ENCODE results near the gene SLC52A3.

Gene SLC52A3

GRCh38 chr20:710780-711450 is 57.4 kb downstream of the SLC52A3 start:
- Histone ChIP-seq H3K27me3 (replicated peaks; ENCODE audit: control insufficient read depth, insufficient read depth, low read length) (peaks cover 53% of the 10 kb centered on the region), H3K4me1 (ENCODE audit: control insufficient read depth, insufficient read depth, low read length) (no peaks in the 10 kb centered on the region), H3K36me3 (ENCODE audit: control insufficient read depth, insufficient read depth, low read length, severe bottlenecking) (no peaks in the 10 kb centered on the region), H3K4me3 (ENCODE audit: low read length) (no peak overlapping the region), H3K9me3 (ENCODE audit: control insufficient read depth, low read length) (peaks cover 59% of the 10 kb centered on the region), H3K9ac (ENCODE audit: low read length) (no peak overlapping the region)
- DNase-seq (ENCODE audit: low read depth): no peak
